ENCODE data around the gene RNF14.

RNF14 gene

DNA sequence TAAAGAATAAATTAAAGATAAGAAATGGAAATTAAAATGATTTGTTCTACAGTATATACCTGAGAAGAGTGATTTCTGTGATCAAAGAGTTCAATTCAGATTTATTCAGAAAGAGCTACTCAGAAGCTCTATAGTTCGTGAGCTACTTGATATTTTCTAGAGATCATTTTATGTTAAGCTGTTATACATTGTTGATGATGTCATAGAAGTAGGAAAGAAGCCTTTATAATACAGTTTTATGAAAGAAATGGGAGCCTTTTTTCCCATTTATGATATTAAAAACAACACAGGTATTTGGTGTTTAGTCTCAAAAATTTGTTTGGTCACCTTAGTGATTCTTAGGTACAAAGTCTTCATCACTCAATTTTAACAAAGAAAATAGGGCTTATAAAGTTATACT, 20.8 kb downstream of the RNF14 start:
- no peak for DNase-seq

DNA sequence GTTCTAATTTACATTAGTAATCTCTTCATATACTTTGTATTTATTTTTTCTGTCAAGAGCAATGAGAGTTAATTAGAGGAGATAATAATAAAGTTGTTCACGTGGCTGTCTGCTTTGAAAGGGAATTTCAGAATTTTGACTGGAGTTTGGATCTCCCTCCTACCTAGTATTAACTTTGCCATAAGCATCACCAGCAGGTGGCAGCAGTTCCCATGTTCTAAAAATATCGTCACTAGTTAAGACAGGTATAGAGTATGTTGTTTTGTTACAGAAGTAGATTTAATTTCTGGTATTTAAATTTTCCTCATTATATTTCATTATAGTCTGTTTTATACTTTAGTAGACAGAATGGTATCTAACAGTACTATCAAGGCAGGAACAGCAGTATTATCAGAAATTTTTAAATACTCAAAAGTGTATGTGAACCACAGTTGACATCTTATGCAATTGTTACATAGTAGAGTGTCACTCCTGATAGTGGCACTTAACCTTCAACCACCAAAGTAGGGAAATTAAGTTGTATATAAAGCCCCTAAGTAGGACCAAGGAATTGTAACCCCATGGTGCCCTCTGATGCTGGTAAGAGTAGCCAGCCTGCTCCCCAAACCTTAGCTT, 23.6 kb downstream of the RNF14 start:
- DNase-seq, result peak; percentile 59

DNA sequence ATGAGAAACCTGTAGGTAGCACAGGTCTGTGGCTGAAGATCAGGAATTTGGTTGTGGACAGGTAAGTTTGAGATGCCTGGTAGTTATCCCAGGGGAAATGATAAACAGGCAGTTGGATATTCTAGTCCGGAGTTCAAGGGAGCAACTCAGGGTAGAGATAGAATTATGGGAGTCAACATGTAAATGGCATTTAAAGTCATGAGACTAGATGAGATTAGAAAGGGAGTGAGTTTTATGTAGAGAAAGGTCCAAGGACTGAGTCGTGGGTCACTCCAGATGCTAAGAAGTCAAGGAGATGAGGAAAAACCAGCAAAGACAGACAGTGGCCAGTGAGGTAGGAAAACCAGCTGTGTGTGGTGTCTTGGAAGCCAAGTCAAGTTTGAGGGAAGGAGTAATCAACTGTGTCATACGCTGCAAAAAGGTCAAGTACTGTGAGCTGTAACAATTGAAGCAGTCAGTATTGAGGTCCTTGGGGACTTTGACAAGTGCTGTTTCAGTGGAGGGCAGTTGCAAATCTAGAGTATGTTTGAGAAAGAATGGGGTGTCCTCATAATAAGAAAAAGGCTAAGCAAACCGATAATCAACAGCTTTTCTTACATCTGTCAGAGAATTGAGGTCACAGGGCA, 25.7 kb downstream of the RNF14 start:
- no peak for DNase-seq

DNA sequence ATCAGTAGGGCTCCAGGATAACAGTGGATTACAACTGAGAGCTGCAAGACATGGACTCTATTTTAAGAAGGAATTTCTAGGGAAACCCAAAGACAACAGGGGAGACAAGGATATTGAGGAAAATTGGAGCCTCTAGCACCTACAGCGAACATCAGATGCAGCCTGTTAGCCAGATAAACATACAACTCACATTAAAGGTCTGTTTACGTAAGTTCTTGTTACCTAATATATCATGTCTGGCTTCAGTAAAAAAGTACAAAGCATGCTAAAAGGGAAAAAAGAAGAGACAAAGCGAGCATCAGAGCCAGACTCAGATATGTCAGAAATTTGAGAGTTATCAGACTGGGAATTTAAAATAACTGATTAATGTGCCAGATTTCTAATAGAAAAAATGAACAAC, 26.8 kb downstream of the RNF14 start:
- no peak for DNase-seq

DNA sequence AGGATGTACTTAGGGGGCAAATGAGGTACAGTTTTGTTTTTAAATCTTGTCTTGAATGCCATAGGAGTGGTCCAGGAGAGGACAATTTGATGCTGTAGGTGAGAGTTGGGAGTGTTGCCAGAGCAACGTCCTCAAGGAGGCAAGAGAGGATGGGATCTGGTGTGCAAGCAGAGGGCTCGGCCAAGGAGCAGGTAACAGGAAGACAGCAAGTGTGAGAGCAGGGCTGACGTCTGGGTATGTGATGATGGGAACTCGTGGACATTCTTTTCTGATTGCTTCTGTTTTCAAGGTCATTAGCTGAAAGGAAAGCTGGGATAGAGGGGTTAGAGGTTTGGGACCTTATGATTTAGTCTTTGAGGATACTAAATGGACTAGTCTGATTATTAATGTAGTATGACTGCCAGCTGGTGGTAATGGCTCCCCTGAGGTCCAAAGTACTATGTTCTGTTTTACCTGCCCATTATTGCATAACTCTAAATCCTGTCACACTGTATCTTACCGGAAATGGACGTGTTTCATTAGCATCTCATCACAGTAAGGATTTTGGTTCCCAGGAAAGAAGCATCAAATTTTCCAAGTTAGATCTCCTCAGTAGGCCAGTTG, 28.6 kb downstream of the RNF14 start:
- no peak for DNase-seq

DNA sequence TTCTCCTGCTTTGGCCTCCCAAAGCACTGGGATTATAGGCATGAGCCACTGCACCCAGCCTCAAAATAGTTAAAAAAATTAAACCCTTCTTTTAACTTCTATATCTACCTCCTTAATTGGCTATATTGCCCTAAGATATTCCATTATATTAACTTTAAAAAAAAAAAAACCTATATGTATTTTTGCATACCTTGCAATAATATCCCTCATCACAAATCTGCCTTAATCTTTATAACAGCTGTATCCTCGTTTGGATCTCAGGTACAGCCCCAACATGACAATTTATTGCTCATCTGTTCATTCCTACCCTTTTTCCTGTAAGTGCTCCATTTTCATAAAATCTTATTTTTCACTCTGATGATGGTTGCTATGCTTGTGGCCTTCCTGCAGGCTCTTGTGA, 31.3 kb downstream of the RNF14 start:
- no peak for DNase-seq

DNA sequence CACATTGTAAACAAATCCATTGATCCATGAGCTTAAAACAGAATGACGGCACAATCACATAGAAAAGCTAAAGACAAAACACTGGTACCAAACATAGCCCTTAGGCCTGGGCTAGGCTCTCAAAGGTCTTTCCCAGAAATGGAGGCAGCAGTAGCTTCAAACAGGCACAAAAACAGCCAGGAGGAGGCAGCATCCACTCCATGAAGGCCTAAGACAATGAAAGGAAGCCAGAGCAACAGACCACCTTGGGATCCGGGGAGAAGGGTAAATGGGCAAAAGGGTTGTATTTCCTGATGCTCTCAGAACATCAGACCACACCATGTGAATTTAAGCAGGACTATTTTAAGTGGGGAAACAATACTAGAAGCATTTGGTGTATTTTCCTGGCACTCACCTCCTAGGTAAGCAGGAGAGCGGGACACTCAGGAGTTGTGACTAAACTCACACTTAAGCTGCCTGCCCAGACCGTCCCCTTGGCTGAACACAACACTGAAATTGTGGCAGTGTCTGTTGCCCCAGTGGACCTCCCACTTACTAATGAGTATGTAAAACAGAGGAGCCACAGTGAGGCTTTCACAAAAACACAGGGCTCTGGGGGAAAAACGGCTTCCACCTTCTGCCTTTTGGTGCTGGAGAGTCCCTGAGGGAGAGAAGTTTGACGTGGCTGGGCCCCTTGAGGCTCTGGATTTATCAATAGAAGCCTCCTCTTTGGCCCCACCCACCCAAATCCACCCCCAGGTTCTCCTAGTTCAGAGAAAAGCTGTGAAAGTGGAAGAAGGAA, 32.0 kb downstream of the RNF14 start:
- no peak for DNase-seq

DNA sequence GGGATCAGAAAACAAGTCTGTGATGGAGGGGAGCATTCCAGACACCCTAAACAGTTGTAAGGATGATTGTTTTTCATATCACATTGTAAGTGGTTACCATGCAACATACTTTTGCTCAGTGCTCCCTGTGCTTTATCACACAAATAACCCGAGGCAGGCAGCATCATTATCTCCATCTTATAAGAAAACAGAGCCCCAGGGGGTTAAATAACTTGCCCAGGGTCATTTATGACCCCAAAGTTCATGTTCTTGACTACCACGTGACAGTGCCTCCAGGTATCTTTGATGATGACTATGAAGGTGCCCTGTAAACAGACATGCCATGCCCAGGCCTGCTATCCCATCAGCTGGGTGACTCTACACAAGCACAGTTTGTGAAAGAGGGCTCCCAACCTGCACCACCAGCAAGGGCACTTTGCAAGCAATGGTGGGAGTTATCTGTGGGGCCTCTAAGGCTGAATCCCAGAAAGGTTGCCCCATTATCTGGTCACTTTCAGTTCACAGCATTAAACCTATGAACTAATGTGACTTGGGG, 34.4 kb downstream of the RNF14 start:
- no peak for DNase-seq

DNA sequence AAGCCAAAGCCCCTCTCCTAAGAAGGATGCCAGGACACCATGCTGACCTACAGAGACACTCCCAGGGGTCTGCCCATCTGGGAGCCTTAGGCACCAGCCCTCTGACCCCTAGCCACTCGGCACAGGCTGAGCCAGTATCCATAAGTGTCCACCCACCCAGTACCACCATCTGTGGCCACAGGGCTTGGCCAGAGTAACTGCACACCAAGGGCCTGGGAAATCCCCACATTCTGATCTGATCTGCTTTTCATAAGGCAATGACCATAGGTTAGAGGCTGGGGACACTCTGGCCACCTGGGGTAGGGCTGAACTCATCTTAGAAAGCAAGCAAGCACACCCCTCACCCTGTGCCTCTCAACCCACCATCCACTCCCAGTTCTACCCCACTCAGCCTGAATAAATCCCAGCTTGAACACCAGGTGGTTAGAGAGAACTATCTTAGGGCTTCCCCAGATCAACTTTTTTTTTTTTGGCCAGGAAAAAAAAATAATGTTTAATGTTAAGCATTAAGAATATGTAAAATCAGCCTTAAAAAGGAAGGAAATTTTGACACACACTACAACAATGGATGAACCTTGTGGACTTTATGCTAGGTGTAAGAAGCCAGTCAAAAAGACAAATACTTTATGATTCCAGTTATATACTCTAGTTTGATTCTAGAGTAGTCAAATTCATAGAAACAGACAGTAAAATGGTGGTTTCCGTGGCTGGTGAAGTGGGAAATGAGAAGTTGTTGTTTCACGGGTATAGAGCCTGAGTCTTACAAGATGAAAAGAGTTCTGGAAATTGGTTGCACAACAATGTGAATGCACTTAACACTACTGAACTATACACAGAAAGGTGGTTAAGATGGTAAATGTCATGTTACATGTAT, 37.7 kb downstream of the RNF14 start:
- DNase-seq, result no peak

DNA sequence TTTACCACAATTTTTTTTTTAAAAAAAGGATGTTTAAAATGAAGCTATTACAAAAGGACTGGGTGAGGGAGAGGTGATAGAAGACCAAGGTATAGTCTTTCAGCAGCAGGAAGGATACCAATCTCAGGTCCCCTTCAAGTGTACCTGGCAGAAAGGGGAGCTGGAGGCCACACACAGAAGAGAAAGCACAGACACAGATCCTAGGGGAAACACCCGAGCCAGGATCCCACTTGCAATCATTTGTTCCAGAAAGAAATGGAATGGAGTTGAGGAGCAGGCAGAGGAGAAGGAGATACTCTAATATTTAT, 38.3 kb downstream of the RNF14 start:
- DNase-seq, result no peak

DNA sequence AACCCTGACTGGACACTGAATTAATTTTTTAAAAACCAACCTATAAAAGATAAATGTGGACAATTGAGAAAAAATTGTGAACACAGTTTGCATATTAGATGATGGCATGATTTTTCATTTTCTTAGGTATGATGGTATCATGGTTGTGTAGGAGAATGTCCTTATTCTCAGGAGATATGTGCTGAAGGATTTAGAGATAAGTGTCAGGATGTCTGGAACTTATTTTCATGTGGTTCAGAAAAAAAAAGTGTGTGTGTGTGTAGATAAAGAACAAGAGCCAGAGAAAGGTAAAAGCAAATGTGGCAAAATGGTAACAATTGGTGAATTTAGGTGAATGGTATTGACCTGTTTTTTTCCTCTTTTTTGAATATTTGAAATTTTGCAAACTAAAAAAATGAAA, 39.9 kb downstream of the RNF14 start:
- no peak for DNase-seq

DNA sequence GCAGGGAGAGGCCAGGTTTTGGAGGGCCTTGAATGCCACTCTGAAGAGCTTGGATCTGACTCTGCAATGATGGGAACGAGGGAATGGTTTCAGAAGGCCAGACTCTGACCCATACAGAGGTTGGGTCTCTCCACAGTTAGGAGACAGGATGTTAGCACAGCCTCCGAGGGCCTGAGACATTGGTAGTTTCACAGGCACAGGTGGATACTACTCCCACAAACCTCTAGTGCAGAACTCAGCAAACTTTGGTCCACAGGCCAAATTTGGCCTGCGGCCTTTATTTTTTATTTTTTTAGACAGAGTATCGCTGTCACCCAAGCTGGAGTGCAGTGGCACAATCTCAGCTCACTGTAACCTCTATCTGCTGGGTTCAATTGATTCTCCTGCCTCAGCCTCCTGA, 41.0 kb downstream of the RNF14 start:
- DNase-seq, result no peak

DNA sequence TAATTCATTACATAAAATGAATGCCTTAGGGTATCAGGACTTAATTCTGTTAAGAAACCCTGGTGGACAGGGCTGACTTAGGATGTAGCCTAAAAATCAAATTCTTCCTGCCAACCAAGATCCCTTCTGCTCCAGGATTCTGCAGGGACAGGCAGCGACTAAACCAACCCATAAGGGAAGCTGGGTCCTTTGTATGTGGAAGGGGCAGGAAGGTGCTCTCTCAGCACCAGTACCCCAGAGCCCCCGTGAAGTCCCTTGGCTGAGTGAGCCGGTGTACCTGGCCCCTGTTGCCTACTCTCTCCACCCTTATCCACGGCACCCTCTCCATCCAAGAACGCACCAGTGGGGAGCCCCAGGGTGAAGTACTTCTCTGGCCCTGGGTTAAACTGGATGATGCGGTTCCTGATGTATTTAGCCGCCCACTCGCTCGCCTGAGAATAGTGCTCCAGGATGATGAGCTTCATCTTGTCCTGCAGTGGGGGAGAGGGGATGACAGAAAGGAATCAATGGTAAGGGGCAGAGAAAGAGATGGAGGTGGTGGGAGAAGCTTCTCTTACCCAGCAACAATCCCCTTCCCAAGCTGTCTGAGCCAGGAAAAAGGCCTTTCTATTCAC, 42.8 kb downstream of the RNF14 start:
- DNase-seq, result no peak

DNA sequence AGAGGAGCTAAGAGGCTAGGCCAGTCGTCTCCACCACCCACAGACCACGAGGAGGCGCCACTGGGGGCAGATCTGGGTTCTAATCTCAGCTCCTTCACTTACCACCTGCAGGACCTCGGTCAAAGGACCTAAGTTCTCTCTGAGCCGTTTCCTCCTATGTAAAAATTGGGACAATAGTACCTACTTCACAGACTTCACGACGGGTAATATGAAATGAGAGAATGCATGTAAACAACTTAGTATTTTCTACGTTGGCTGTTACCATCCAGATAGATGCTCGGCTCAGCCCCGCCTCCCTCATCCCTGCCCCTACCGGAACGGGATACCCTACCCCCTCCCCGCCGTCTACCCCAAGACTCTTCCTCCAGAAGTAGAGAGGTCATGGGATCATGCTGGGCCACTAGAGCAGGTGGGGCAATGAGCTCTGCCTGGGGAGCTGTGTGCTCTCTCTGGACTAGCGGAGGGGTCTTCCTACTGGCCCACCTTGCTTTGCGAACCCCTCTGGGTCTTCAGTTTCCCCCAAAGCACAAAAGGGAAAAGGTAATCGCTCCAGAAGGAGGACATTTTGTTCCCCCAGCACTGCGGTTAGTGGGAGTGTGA, 43.4 kb downstream of the RNF14 start:
- peak; percentile 14 for DNase-seq

DNA sequence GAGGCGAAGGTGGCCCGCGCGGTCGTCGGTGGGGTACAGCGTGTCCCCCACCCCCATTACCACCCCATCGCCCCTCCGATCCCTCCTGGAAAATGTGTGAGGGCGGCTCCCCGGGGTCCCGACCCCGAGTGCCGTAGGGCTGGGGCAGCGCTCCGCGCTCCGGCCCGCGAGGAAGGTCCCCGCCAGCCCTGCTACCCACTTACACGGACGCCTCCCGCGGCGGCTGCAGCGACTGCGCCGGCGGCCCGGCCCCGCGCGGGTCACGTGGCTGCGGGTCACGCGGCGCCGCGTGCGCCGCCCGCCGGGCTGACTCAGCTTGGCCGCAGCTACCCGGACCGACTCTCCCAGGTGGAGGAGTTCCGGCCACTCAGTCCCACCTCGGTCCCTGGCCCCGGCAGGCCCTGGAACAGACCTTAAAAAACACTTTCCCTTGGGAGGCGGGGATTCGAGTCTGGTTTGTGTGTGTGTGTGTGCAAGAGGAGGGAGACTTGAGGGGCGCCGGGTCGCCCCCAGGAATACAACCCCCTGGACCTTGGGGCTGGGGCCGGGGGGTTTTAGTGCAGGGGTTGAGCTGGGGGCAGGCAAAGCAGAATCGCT, 44.0 kb downstream of the RNF14 start, which contains the start of gene GNPDA1:
Gene GNPDA1 (minus strand): TSS at position 236 of the 597 bp plus-strand sequence. CDS start 992 bp downstream, outside the sequence.
- peak; percentile 62 for DNase-seq

DNA sequence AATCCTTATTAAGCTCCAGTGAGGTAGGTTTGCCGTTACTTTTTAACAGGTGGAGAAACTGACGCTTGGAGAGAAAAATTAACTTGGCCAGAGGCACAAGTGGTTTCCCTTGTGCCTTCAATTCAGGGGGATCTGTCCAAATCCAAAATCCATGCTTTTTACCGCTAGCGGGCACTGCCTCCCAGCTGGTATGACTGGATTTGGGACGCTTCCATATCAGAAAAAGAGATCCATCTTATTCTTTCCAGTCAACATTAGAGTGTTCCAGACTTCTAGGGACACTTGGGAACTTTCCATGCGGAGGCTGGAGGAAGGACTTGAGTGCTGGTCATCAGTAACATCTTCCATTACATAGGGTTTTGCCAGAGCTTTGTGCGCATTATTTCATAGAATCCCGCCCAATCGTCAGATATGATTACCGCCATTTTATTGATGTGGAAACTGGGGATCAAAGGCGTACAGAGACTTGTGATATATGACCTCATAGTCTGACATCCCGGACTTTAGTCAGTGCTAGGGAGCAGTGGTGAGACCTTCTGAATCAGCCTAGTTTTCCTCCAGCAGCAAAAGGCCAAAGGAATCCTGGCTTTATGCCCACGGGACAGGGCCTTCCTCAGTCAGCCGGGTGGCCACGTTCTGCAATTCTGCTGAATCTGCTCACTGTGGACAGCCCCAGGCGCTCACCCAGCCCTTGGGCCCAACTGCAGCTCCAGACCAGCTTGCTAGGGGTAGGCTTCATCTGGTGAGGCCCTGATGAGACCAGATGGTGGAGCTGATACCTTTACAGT, 45.0 kb downstream of the RNF14 start:
- peak; percentile 29 for DNase-seq

DNA sequence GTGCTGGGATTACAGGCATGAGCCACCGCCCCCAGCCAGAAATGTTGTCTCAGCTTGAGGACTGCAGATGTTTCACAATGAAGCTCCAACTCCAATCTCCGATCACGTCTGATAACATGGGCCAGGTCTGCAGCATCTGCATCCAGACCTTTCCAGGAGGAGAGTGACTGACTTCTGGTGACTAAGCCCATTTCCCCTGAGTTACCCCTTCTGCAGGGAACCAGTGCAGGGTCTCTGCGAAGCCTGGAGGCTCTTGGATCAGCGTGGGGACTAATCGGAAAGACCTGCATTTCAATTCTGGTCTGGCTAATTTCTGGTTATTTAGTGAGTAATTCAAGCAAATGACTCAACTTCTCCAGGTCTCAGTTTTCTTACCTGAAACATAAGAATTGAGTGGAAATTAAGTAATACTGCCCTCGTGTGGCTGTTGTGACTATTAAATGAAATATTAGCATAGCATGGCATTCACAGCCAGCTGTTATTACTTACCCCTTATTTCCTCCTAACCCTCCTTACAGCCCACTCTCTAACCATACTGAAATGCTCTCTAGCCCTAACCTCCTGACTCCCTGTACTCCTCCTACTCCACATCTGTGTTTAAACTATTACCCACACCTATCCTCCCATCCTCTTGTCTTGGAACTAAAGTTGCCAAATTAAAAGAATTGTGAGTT, 46.1 kb downstream of the RNF14 start:
- peak; percentile 55 for DNase-seq

DNA sequence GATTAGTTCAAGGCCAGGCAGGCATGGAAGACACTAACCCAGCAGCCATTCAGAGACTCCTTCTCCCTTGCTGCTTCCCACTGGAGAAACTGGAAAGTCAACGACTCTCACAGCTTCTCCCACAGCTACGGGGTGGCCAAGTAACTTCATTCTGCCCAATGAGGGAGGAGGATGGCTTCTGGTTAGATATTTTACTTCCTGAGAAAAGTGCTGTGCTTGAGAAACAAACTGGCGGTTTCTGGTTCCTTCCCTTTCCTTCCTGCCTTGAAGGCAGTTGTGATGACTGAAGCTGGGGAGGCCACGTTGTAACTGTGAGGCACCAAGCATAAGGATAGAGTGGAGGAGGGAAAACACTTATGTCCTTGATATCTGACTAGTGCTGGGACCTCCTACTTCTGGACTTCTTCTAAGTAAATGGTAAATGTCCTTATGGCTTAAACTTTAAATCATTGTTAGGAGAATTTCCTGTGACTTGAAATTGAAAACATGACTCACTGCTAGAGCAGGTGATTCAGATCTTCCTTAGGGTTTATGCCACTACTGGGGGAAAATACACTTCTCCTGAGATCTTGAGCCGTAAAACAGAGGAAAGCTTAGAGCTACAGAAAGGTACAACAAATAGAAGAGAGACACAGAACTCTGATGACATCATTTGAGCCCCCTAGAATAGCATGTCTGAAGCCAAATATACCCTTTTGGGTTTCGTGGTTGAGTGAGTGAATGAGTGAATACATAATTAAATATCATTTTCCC, 47.1 kb downstream of the RNF14 start:
- DNase-seq, result peak; percentile 26

DNA sequence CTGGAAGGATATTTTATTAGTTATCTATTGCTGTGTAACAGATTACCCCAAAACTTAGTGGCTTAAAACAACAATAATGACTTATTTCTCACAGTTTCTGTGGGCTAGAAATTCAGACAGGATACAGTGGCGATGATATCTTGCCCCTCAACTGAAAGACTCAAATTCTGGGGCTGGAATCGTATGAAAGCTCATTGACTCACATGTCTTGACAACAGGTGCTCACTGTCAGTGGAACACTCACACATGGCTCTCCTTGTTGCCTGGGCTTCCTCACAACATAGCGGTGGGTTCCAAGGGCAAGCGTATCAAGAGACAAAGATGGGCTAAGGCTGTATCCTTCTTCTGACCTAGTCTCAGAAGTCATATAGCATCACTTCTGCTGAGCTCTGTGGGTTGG, 47.7 kb downstream of the RNF14 start:
- DNase-seq, result no peak

Measured in fibroblast of upper back skin (primary cell).